Cardiac fibroblast (primary cell): Measurements from ENCODE around the gene SDHB.

Experiments
- DNase-seq, 2 donors: peaks; one replicate each; pipeline versions ENCODE4 v3.0.0 to v3.0.0-alpha.2; 2010; ENCODE audit warnings: low read depth in 2 of 2
- H3K4me3 ChIP-seq, 2 donors: replicated peaks in 1 of 2; 1 replicate in 1 of 2; 2 replicates in 1 of 2; pipeline ENCODE4 v1.5.1; 2011; ENCODE audit warnings: low read depth in 2 of 2, low read length in 2 of 2, mild to moderate bottlenecking in 2 of 2, moderate library complexity in 1 of 2
- CTCF ChIP-seq: IDR thresholded peaks from one replicate; pipeline ENCODE4 v1.5.1; 2011; ENCODE audit warnings: low read depth, mild to moderate bottlenecking, low read length, inconsistent platforms

Gene SDHB

GRCh38 chr1:17018849-17019248 is 35.0 kb downstream of the SDHB start:
- H3K4me3 ChIP-seq: no peak overlapping the region
- TF ChIP-seq CTCF: no peak
- no peak for DNase-seq

- H3K4me3 ChIP-seq: no peak overlapping the region
- TF ChIP-seq CTCF: no peak
- DNase-seq: no peak
These were observed 36.4 kb downstream of the SDHB start for GRCh38 chr1:17017435-17017834.

- DNase-seq: peak; percentile 25 to 71
- TF ChIP-seq CTCF: no peak
- no peak overlapping the region for H3K4me3 ChIP-seq
These were observed 37.5 kb downstream of the SDHB start for GRCh38 chr1:17016317-17016661.

GRCh38 chr1:17014671-17015567 is 38.9 kb downstream of the SDHB start:
- no peak overlapping the region for H3K4me3 ChIP-seq
- no peak for TF ChIP-seq CTCF
- no peak for DNase-seq

- TF ChIP-seq CTCF: no peak
- DNase-seq: peak in 1 of 2 donors; percentile 27
- H3K4me3 ChIP-seq: no peak overlapping the region
These were observed 40.1 kb downstream of the SDHB start for GRCh38 chr1:17013491-17014320.

- H3K4me3 ChIP-seq: no peak overlapping the region
- peak; percentile 47 to 72 for DNase-seq
- TF ChIP-seq CTCF: no peak
These were observed 40.9 kb downstream of the SDHB start for GRCh38 chr1:17012775-17013490.
